OCI-LY1 (cell line): ENCODE results near the gene GTF3A.
A peak's percentile ranks its signal among the peaks of the same experiment; 100 is the strongest.

Experiments used
- H2AFZ ChIP-seq: fragments of 200-600 bp; sonication (generic), shearing (Covaris generic); 2 replicates; pipeline ENCODE4 v1.6.0; 2014; ENCODE audit warnings: antibody characterized with exemption, mild to moderate bottlenecking, low read length
- H3F3A ChIP-seq: fragments of 200-600 bp; sonication (generic), shearing (Covaris generic); 2 replicates; pipeline ENCODE4 v1.6.0; 2014; ENCODE audit warnings: mild to moderate bottlenecking, antibody characterized with exemption, low read length, moderate library complexity; ENCODE audit not compliant: insufficient read depth
- H3K27ac ChIP-seq: fragments of 200-600 bp; sonication (generic); 2 replicates; pipeline ENCODE4 v1.5.1; 2014; ENCODE audit warnings: low read length, mixed run types, mild to moderate bottlenecking, low read depth; ENCODE audit not compliant: poor library complexity, severe bottlenecking
- H3K27me3 ChIP-seq: fragments of 200-600 bp; sonication (generic); 2 replicates; pipeline ENCODE4 v1.6.0; 2014; ENCODE audit warnings: antibody characterized with exemption, mild to moderate bottlenecking, low read length, moderate library complexity; ENCODE audit not compliant: insufficient read depth
- H3K36me3 ChIP-seq: fragments of 200-600 bp; sonication (generic); 2 replicates; pipeline ENCODE4 v1.6.1; 2014; ENCODE audit warnings: mild to moderate bottlenecking, antibody characterized with exemption, low read length, moderate library complexity, mixed read lengths; ENCODE audit not compliant: insufficient read depth
- H3K4me1 ChIP-seq: fragments of 200-600 bp; sonication (generic); 2 replicates; pipeline ENCODE4 v1.5.1; 2014; ENCODE audit warnings: mild to moderate bottlenecking, low read length, moderate library complexity; ENCODE audit not compliant: insufficient read depth, severe bottlenecking
- H3K4me2 ChIP-seq: fragments of 200-600 bp; sonication (generic), shearing (Covaris generic); 2 replicates; pipeline ENCODE4 v1.6.1; 2014; ENCODE audit warnings: low read length
- H3K4me3 ChIP-seq: fragments of 200-600 bp; sonication (generic); 2 replicates; pipeline ENCODE4 v1.5.1; 2014; ENCODE audit warnings: low read length, low read depth, mild to moderate bottlenecking, mixed read lengths; ENCODE audit not compliant: poor library complexity, severe bottlenecking
- H3K79me2 ChIP-seq: fragments of 200-600 bp; shearing (Covaris generic); 2 replicates; pipeline ENCODE4 v1.6.1; 2016; ENCODE audit warnings: mixed run types, low read length, mixed read lengths; ENCODE audit not compliant: insufficient read depth
- H3K9ac ChIP-seq: fragments of 200-600 bp; sonication (generic), shearing (Covaris generic); 2 replicates; pipeline ENCODE4 v1.6.1; 2014; ENCODE audit warnings: mild to moderate bottlenecking, low read length, mixed read lengths
- H3K9me2 ChIP-seq: fragments of 200-600 bp; sonication (generic), shearing (Covaris generic); 2 replicates; pipeline ENCODE4 v1.6.1; 2014; ENCODE audit warnings: low read depth, mild to moderate bottlenecking, low read length, mixed read lengths
- H3K9me3 ChIP-seq: fragments of 200-600 bp; shearing (Covaris generic); 2 replicates; pipeline ENCODE4 v1.6.1; 2014; ENCODE audit warnings: low read length, mixed read lengths
- H4K20me1 ChIP-seq: fragments of 200-600 bp; sonication (generic), shearing (Covaris generic); 2 replicates; pipeline ENCODE4 v1.6.0; 2016; ENCODE audit warnings: mild to moderate bottlenecking, low read length; ENCODE audit not compliant: insufficient read depth
- EZH2 ChIP-seq: fragments of 200-600 bp; sonication (generic), shearing (Covaris generic); IDR thresholded peaks from 2 replicates; pipeline ENCODE4 v1.8.0; 2017; ENCODE audit warnings: borderline replicate concordance, mixed run types, mild to moderate bottlenecking, antibody characterized with exemption, low read length, moderate library complexity, mixed read lengths
- TF ChIP-seq, protein P1 (sequence below): fragments of 200-600 bp; sonication (generic), shearing (Covaris generic); IDR thresholded peaks from 2 replicates; pipeline ENCODE4 v1.5.1; 2017; ENCODE audit warnings: mild to moderate bottlenecking, antibody characterized with exemption, low read length, moderate library complexity, mixed read lengths

The GTF3A gene

GRCh38 chr13:27424246-27425157 lies at the start of gene GTF3A:
Gene GTF3A, plus strand, starts transcription at chr13:27424619.
- no peaks in the 10 kb centered on the region for H3K9me2 ChIP-seq
- H2AFZ ChIP-seq = peak within 1 kb of the TSS; percentile 88; the same call in 1 of the 2 replicates
- H3K79me2 ChIP-seq = peaks cover 29% of the 10 kb centered on the region
- H3K4me3 ChIP-seq = peak within 1 kb of the TSS; percentile 86
- TF ChIP-seq, protein P1, sequence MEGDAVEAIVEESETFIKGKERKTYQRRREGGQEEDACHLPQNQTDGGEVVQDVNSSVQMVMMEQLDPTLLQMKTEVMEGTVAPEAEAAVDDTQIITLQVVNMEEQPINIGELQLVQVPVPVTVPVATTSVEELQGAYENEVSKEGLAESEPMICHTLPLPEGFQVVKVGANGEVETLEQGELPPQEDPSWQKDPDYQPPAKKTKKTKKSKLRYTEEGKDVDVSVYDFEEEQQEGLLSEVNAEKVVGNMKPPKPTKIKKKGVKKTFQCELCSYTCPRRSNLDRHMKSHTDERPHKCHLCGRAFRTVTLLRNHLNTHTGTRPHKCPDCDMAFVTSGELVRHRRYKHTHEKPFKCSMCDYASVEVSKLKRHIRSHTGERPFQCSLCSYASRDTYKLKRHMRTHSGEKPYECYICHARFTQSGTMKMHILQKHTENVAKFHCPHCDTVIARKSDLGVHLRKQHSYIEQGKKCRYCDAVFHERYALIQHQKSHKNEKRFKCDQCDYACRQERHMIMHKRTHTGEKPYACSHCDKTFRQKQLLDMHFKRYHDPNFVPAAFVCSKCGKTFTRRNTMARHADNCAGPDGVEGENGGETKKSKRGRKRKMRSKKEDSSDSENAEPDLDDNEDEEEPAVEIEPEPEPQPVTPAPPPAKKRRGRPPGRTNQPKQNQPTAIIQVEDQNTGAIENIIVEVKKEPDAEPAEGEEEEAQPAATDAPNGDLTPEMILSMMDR = no peak
- TF ChIP-seq EZH2 = no peak
- no peaks in the 10 kb centered on the region for H3K27me3 ChIP-seq
- H3K9ac ChIP-seq = peak within 1 kb of the TSS; percentile 93
- no peaks in the 10 kb centered on the region for H3K9me3 ChIP-seq
- H3K36me3 ChIP-seq = peaks cover 34% of the 10 kb centered on the region
- H3K27ac ChIP-seq = peak within 1 kb of the TSS; percentile 79
- no peaks in the 10 kb centered on the region for H4K20me1 ChIP-seq
- H3K4me2 ChIP-seq = peak within 1 kb of the TSS; percentile 93
- H3F3A ChIP-seq = no peaks in the 10 kb centered on the region
- peaks cover 23% of the 10 kb centered on the region for H3K4me1 ChIP-seq

DNA sequence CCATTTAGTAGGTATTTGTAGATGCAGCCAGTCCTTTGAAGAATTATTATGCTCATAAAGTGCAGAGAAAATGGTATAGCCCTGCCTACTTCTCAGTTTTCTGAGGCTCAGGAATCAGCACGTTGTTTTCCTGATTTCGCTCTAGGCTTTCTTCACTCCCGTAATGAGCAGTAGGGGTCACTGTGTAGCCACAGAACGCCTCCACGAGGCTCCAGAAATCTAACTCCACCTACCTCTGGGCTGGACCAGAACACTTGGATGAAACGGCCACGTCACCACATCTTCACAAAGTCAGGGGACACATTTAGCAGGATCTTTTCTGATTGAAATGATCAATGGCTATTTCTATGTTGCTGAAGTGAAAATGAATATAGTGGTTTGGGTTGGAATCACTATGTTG lies 49.8 kb upstream of the GTF3A start:
- Histone ChIP-seq H3K27ac (no peak overlapping the region), H3K9me2 (no peaks in the 10 kb centered on the region), H3K27me3 (peaks cover 6% of the 10 kb centered on the region; the same call in 1 of the 2 replicates), H3K4me2 (no peak overlapping the region), H3K4me3 (no peak overlapping the region), H3K36me3 (no peaks in the 10 kb centered on the region), H3K9me3 (no peaks in the 10 kb centered on the region), H2AFZ (no peak overlapping the region), H3K79me2 (no peaks in the 10 kb centered on the region), H3K9ac (no peak overlapping the region), H3K4me1 (no peaks in the 10 kb centered on the region), H3F3A (no peaks in the 10 kb centered on the region), H4K20me1 (no peaks in the 10 kb centered on the region)
- TF ChIP-seq EZH2 = no peak
- TF ChIP-seq, protein P1 = peak; percentile 72

DNA sequence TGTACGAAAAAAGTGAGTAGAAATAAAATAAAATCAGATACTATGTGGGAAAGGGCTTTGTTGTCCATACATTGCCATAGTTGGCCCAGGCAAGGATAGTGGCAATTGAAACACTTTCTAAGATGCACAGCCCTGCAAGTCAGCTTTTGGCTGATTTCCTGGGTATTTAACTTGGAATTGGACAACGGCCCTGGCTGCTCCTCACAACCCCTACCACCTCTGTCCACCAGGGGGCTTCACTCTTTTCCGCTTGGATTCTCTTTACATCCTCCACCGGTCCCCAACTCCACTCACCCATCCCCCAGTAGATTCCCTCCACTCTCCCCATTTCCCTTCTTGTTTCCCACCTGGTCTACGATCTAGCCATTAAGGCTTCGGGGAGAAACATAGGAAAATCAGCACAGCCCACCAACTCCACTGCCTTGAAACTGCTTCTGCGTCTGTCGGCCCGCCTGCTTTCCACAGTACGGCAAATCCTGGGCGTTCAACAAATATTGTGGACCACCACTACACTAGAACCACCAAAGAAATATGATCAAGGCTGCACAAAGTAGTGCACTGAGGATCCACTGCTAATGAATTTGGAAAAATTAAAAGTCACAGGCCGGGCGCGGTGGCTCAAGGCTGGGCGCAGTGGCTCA lies 48.6 kb upstream of the GTF3A start:
- no peaks in the 10 kb centered on the region for H4K20me1 ChIP-seq
- H3F3A ChIP-seq = no peaks in the 10 kb centered on the region
- no peaks in the 10 kb centered on the region for H3K9me3 ChIP-seq
- no peak overlapping the region for H3K27ac ChIP-seq
- no peak overlapping the region for H2AFZ ChIP-seq
- no peak overlapping the region for H3K9ac ChIP-seq
- no peak for TF ChIP-seq EZH2
- TF ChIP-seq, protein P1 = peak; percentile 71
- peaks cover 6% of the 10 kb centered on the region; the same call in 1 of the 2 replicates for H3K27me3 ChIP-seq
- no peaks in the 10 kb centered on the region for H3K79me2 ChIP-seq
- no peaks in the 10 kb centered on the region for H3K9me2 ChIP-seq
- no peaks in the 10 kb centered on the region for H3K4me1 ChIP-seq
- no peaks in the 10 kb centered on the region for H3K36me3 ChIP-seq
- H3K4me3 ChIP-seq = no peak overlapping the region
- H3K4me2 ChIP-seq = no peak overlapping the region
